Stimulated activated naive CD4-positive, alpha-beta T cell treated with Interleukin-2 at 50 U/mL for 16 hours (primary cell): ENCODE measurements around the gene SERP1.
A peak's percentile ranks its signal among the peaks of the same experiment; 100 is the strongest.

Source experiments
- DNase-seq: peaks from one replicate; lab custom pipeline; 2025; lab: John Stamatoyannopoulos, UW

SERP1 gene

GRCh38 chr3:150546226-150547044, at the start of gene SERP1, which contains the start of gene EIF2A:
SERP1 (minus strand) TSS chr3:150546496; CDS start chr3:150546135, 361 bp downstream.
EIF2A (plus strand) TSS chr3:150546787; CDS start chr3:150546803, 16 bp downstream.
- DNase-seq, result peak; percentile 98

- no peak for DNase-seq
These were observed 47.9 kb upstream of the SERP1 start for GRCh38 chr3:150594150-150594549.

GRCh38 chr3:150589759-150590158, 43.5 kb upstream of the SERP1 start:
- no peak for DNase-seq

- DNase-seq, result no peak
These were observed 41.9 kb upstream of the SERP1 start for GRCh38 chr3:150588027-150588830.

GRCh38 chr3:150583028-150583427, 36.7 kb upstream of the SERP1 start:
- DNase-seq, result no peak

GRCh38 chr3:150582620-150583019, 36.3 kb upstream of the SERP1 start:
- DNase-seq, result no peak

GRCh38 chr3:150581174-150581573, 34.9 kb upstream of the SERP1 start:
- DNase-seq, result no peak

- no peak for DNase-seq
These were observed 31.6 kb upstream of the SERP1 start for GRCh38 chr3:150577855-150578254.

GRCh38 chr3:150567328-150567727, 21.0 kb upstream of the SERP1 start:
- DNase-seq, result no peak

- no peak for DNase-seq
These were observed 17.9 kb upstream of the SERP1 start for GRCh38 chr3:150564243-150564642.

- no peak for DNase-seq
These were observed 11.4 kb upstream of the SERP1 start for GRCh38 chr3:150557725-150558124.

GRCh38 chr3:150556792-150557191, 10.5 kb upstream of the SERP1 start:
- no peak for DNase-seq

- no peak for DNase-seq
These were observed 9.7 kb upstream of the SERP1 start for GRCh38 chr3:150555859-150556436.

- no peak for DNase-seq
These were observed 897 bp upstream of the SERP1 start for GRCh38 chr3:150547045-150547741.

- DNase-seq, result peak; percentile 40
These were observed 674 bp downstream of the SERP1 start for GRCh38 chr3:150545419-150546225.

GRCh38 chr3:150544726-150545125, 1.6 kb downstream of the SERP1 start:
- DNase-seq, result no peak

- DNase-seq, result no peak
These were observed 2.3 kb downstream of the SERP1 start for GRCh38 chr3:150544041-150544440.

GRCh38 chr3:150543531-150543930, 2.8 kb downstream of the SERP1 start:
- no peak for DNase-seq

GRCh38 chr3:150543128-150543527, 3.2 kb downstream of the SERP1 start:
- DNase-seq, result no peak

- DNase-seq, result no peak
These were observed 5.3 kb downstream of the SERP1 start for GRCh38 chr3:150540991-150541390.

- DNase-seq, result no peak
These were observed 6.0 kb downstream of the SERP1 start for GRCh38 chr3:150540297-150540696.
